HepG2 (cell line): ENCODE results near the gene BBS1. TPM values are rescaled to one million over a fixed set of nuclear protein-coding genes. Genes with fewer than 3 reads are reported as not detected.

Experiments used
- CHD2 ChIP-seq: IDR thresholded peaks from 2 replicates; pipeline ENCODE4 v1.6.1; 2011; ENCODE audit warnings: low read depth, low read length, improper control_type of control experiment
- ELK4 ChIP-seq: sonication (generic); formaldehyde crosslinking; IDR thresholded peaks from 2 replicates; pipeline ENCODE4 v1.9.0; 2021; ENCODE audit warnings: missing genetic modification reagents, borderline replicate concordance
- GMEB1 ChIP-seq: sonication (generic); formaldehyde crosslinking; IDR thresholded peaks from 2 replicates; pipeline ENCODE4 v1.5.1; 2020; ENCODE audit warnings: missing genetic modification reagents, mild to moderate bottlenecking, borderline replicate concordance
- HDAC6 ChIP-seq: fragments of 200-600 bp; sonication (generic); IDR thresholded peaks from 2 replicates; pipeline ENCODE4 v1.7.0; 2017; ENCODE audit warnings: mild to moderate bottlenecking, antibody characterized with exemption, low read length, low read depth
- ISL2 ChIP-seq: sonication (generic); formaldehyde crosslinking; IDR thresholded peaks from 2 replicates; pipeline ENCODE4 v1.5.0; 2020; ENCODE audit warnings: missing genetic modification reagents
- KDM4B ChIP-seq: sonication (generic); formaldehyde crosslinking; IDR thresholded peaks from 2 replicates; pipeline ENCODE4 v1.4.0; 2020; ENCODE audit warnings: missing genetic modification reagents
- KMT2B ChIP-seq: IDR thresholded peaks from 2 replicates; pipeline ENCODE4 v1.6.1; 2016; ENCODE audit warnings: missing genetic modification reagents, missing compliant biosample characterization
- MNT ChIP-seq: fragments of 450-650 bp; IDR thresholded peaks from 2 replicates; pipeline ENCODE4 v1.6.1; 2016
- NFE2L2 ChIP-seq: fragments of 150-350 bp; IDR thresholded peaks from 2 replicates; pipeline ENCODE4 v1.6.1; 2014; ENCODE audit warnings: low read length
- NR2C2 ChIP-seq: sonication (generic); formaldehyde crosslinking; IDR thresholded peaks from 2 replicates; pipeline ENCODE4 v1.4.0; 2020; ENCODE audit warnings: missing genetic modification reagents, mild to moderate bottlenecking, moderate library complexity, borderline replicate concordance
- SMARCE1 ChIP-seq: fragments of 450-650 bp; IDR thresholded peaks from 2 replicates; pipeline ENCODE4 v1.6.1; 2017; ENCODE audit warnings: borderline replicate concordance
- SP1 ChIP-seq, 2 experiments: fragments of 450-650 bp in 1 of 2; sonication (generic) in 1 of 2; formaldehyde crosslinking in 1 of 2; IDR thresholded peaks; 2 replicates each; pipeline versions ENCODE4 v1.4.0 to v1.6.1; 2016 to 2020; ENCODE audit warnings: missing genetic modification reagents in 1 of 2
- TBX2 ChIP-seq: sonication (generic); formaldehyde crosslinking; IDR thresholded peaks from 2 replicates; pipeline ENCODE4 v1.5.0; 2020; ENCODE audit warnings: missing genetic modification reagents, mild to moderate bottlenecking, borderline replicate concordance
- U2AF2 ChIP-seq: fragments of 200-400 bp; formaldehyde crosslinking; IDR thresholded peaks from 2 replicates; pipeline ENCODE4 v1.6.1; 2017; ENCODE audit warnings: low read depth, mild to moderate bottlenecking, low read length
- ZBTB21 ChIP-seq: sonication (generic); formaldehyde crosslinking; IDR thresholded peaks from 2 replicates; pipeline ENCODE4 v1.4.0; 2020; ENCODE audit warnings: missing genetic modification reagents
- ZMYM3 ChIP-seq: sonication (generic); formaldehyde crosslinking; IDR thresholded peaks from 2 replicates; pipeline ENCODE4 v1.5.1; 2020; ENCODE audit warnings: mild to moderate bottlenecking, missing genetic modification reagents
- ZNF207 ChIP-seq: fragments of 450-650 bp; IDR thresholded peaks from 2 replicates; pipeline ENCODE4 v1.6.1; 2016; ENCODE audit warnings: antibody characterized with exemption, borderline replicate concordance
- ZNF235 ChIP-seq: sonication (generic); formaldehyde crosslinking; IDR thresholded peaks from 2 replicates; pipeline ENCODE4 v1.8.1; 2023; ENCODE audit warnings: mild to moderate bottlenecking, missing genetic modification reagents, borderline replicate concordance
- ZNF510 ChIP-seq: sonication (generic); formaldehyde crosslinking; IDR thresholded peaks from 2 replicates; pipeline ENCODE4 v1.4.0; 2020; ENCODE audit warnings: low read depth, mild to moderate bottlenecking, missing genetic modification reagents
- ZNF549 ChIP-seq: sonication (generic); formaldehyde crosslinking; IDR thresholded peaks from 2 replicates; pipeline ENCODE4 v1.5.0; 2020; ENCODE audit warnings: missing genetic modification reagents
- ZNF570 ChIP-seq: sonication (generic); formaldehyde crosslinking; IDR thresholded peaks from 2 replicates; pipeline ENCODE4 v1.4.0; 2020; ENCODE audit warnings: mild to moderate bottlenecking, missing genetic modification reagents, borderline replicate concordance
- polyA plus RNA-seq, 8 experiments: library from polyadenylated mRNA; depleted of rRNA in 3 of 8; stranded (reverse) in 7 of 8; unstranded in 1 of 8; fragments of >200 nt; fragmentation: Illumina TruSeq in 4 of 8; extraction: Trizol in 4 of 8; gene quantifications; 2 replicates each; pipeline versions ENCODE4 v1.2.1 to v1.2.3, GENCODE V29; 2011 to 2016; ENCODE audit warnings: low read depth in 4 of 8, missing spikeins in 1 of 8, mixed read lengths in 1 of 8; ENCODE audit not compliant: insufficient read depth in 1 of 8
- total RNA-seq, 5 experiments: library from RNA; depleted of rRNA; stranded (reverse); fragments of >200 nt; fragmentation: Illumina TruSeq; extraction: Trizol; gene quantifications; 2 replicates each; pipeline ENCODE4 v1.2.3, GENCODE V29; 2016; ENCODE audit warnings: low read depth in 1 of 5
- TF ChIP-seq, protein P1 (sequence below), 2 experiments: IDR thresholded peaks; 2 replicates each; pipeline ENCODE4 v1.6.1; 2011 to 2012; ENCODE audit warnings: low read length in 2 of 2, borderline replicate concordance in 1 of 2, low read depth in 1 of 2, mild to moderate bottlenecking in 1 of 2, moderate library complexity in 1 of 2

The BBS1 gene
- total and polyA plus RNA-seq, 2 of the 13 experiments (the other 11 are each of a cell fraction or from before 2014, with no cell fraction given): 11.7 to 14.1 TPM

- no peak for TF ChIP-seq MNT
- TF ChIP-seq CHD2: no peak
- TF ChIP-seq ZNF510 (CRISPR knock-in tag): no peak
- no peak for TF ChIP-seq SMARCE1
- no peak for TF ChIP-seq ELK4 (CRISPR knock-in tag)
- TF ChIP-seq ZNF570 (CRISPR knock-in tag): no peak
- no peak for TF ChIP-seq KMT2B (CRISPR knock-in tag)
- no peak for TF ChIP-seq ZMYM3 (CRISPR knock-in tag)
- no peak for TF ChIP-seq GMEB1 (CRISPR knock-in tag)
- TF ChIP-seq SP1 (IDR thresholded peaks at IDR 0.05): no peak
- TF ChIP-seq SP1 (CRISPR knock-in tag; IDR thresholded peaks at IDR 0.05): peak; percentile 74
- TF ChIP-seq TBX2 (CRISPR knock-in tag): no peak
- no peak for TF ChIP-seq ZNF207
- TF ChIP-seq ZBTB21 (CRISPR knock-in tag): no peak
- TF ChIP-seq, protein P1, sequence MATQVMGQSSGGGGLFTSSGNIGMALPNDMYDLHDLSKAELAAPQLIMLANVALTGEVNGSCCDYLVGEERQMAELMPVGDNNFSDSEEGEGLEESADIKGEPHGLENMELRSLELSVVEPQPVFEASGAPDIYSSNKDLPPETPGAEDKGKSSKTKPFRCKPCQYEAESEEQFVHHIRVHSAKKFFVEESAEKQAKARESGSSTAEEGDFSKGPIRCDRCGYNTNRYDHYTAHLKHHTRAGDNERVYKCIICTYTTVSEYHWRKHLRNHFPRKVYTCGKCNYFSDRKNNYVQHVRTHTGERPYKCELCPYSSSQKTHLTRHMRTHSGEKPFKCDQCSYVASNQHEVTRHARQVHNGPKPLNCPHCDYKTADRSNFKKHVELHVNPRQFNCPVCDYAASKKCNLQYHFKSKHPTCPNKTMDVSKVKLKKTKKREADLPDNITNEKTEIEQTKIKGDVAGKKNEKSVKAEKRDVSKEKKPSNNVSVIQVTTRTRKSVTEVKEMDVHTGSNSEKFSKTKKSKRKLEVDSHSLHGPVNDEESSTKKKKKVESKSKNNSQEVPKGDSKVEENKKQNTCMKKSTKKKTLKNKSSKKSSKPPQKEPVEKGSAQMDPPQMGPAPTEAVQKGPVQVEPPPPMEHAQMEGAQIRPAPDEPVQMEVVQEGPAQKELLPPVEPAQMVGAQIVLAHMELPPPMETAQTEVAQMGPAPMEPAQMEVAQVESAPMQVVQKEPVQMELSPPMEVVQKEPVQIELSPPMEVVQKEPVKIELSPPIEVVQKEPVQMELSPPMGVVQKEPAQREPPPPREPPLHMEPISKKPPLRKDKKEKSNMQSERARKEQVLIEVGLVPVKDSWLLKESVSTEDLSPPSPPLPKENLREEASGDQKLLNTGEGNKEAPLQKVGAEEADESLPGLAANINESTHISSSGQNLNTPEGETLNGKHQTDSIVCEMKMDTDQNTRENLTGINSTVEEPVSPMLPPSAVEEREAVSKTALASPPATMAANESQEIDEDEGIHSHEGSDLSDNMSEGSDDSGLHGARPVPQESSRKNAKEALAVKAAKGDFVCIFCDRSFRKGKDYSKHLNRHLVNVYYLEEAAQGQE (IDR thresholded peaks at IDR 0.05; ENCODE audit: borderline replicate concordance in 1 of 2, low read depth in 1 of 2, low read length in 2 of 2): no peak
- no peak for TF ChIP-seq HDAC6
- no peak for TF ChIP-seq U2AF2
- TF ChIP-seq ZNF235 (CRISPR knock-in tag): no peak
- TF ChIP-seq ZNF549 (CRISPR knock-in tag): no peak
- 0 out of 2 replicates have a peak, but pooled peaks have one; percentile 46 for TF ChIP-seq KDM4B (CRISPR knock-in tag)
- no peak for TF ChIP-seq ISL2 (CRISPR knock-in tag)
- no peak for TF ChIP-seq NFE2L2
- no peak for TF ChIP-seq NR2C2 (CRISPR knock-in tag)
Measured at GRCh38 chr11:66466225-66467033, 44.0 kb upstream of the BBS1 start, which contains the start of gene PELI3 (continued).
